Astrocyte (in vitro differentiated cells and primary cell): ENCODE data around the gene EMX1. TPM values are rescaled to one million over a fixed set of nuclear protein-coding genes. Genes with fewer than 3 reads are reported as not detected.

Experiments used
- DNase-seq: peaks from one replicate; pipeline ENCODE4 v3.0.0-alpha.2; 2010; ENCODE audit warnings: low read depth
- FAIRE-seq: peaks from 2 replicates; lab custom pipeline; 2011; peaks lifted over from hg19 to GRCh38; lab: Jason Lieb, UNC
- H2AFZ ChIP-seq: 2 replicates; pipeline ENCODE4 v1.6.0; 2012; ENCODE audit warnings: low read depth, low read length, inconsistent platforms
- H3K27ac ChIP-seq: 2 replicates; pipeline ENCODE4 v1.5.1; 2011; ENCODE audit warnings: low read depth, low read length, inconsistent platforms
- H3K27me3 ChIP-seq: 2 replicates; pipeline ENCODE4 v1.6.0; 2011; ENCODE audit warnings: low read length, inconsistent platforms; ENCODE audit not compliant: insufficient read depth
- H3K36me3 ChIP-seq: 2 replicates; pipeline ENCODE4 v1.5.1; 2011; ENCODE audit warnings: low read length, inconsistent platforms; ENCODE audit not compliant: insufficient read depth
- H3K4me1 ChIP-seq: 2 replicates; pipeline ENCODE4 v1.5.1; 2011; ENCODE audit warnings: low read length, inconsistent platforms; ENCODE audit not compliant: insufficient read depth
- H3K4me2 ChIP-seq: 2 replicates; pipeline ENCODE4 v1.6.0; 2012; ENCODE audit warnings: low read length, inconsistent platforms
- H3K4me3 ChIP-seq: 2 replicates; pipeline ENCODE4 v1.5.1; 2011; ENCODE audit warnings: low read depth, mild to moderate bottlenecking, low read length, inconsistent platforms; ENCODE audit not compliant: insufficient read depth
- H3K79me2 ChIP-seq: 2 replicates; pipeline ENCODE4 v1.6.0; 2012; ENCODE audit warnings: mild to moderate bottlenecking, low read length, inconsistent platforms; ENCODE audit not compliant: insufficient read depth
- H3K9ac ChIP-seq: 2 replicates; pipeline ENCODE4 v1.6.0; 2012; ENCODE audit warnings: mild to moderate bottlenecking, low read length, inconsistent platforms
- H3K9me3 ChIP-seq: 2 replicates; pipeline ENCODE4 v1.5.1; 2012; ENCODE audit warnings: low read depth, mild to moderate bottlenecking, low read length, inconsistent platforms; ENCODE audit not compliant: insufficient read depth
- H4K20me1 ChIP-seq: 2 replicates; pipeline ENCODE4 v1.6.0; 2012; ENCODE audit warnings: low read length, inconsistent platforms; ENCODE audit not compliant: insufficient read depth
- H3K27ac Mint-ChIP-seq: one replicate; pipeline ENCODE4 v1.8.0; 2021; ENCODE audit warnings: mild to moderate bottlenecking, mixed read lengths; ENCODE audit not compliant: unreplicated experiment
- H3K27me3 Mint-ChIP-seq: one replicate; pipeline ENCODE4 v1.8.0; 2021; ENCODE audit warnings: low read depth, mixed read lengths; ENCODE audit not compliant: unreplicated experiment
- H3K36me3 Mint-ChIP-seq: one replicate; pipeline ENCODE4 v1.8.0; 2021; ENCODE audit warnings: low read depth, mixed read lengths; ENCODE audit not compliant: unreplicated experiment
- H3K4me1 Mint-ChIP-seq: one replicate; pipeline ENCODE4 v1.8.0; 2021; ENCODE audit warnings: low read depth, mixed read lengths; ENCODE audit not compliant: unreplicated experiment
- H3K4me3 Mint-ChIP-seq: one replicate; pipeline ENCODE4 v1.8.0; 2021; ENCODE audit warnings: mild to moderate bottlenecking, moderate library complexity, mixed read lengths; ENCODE audit not compliant: unreplicated experiment
- H3K9me3 Mint-ChIP-seq: one replicate; pipeline ENCODE4 v1.8.0; 2021; ENCODE audit warnings: mild to moderate bottlenecking, mixed read lengths; ENCODE audit not compliant: unreplicated experiment
- CTCF ChIP-seq: IDR thresholded peaks from 2 replicates; pipeline ENCODE4 v1.5.1; 2011; ENCODE audit warnings: low read depth, mild to moderate bottlenecking, inconsistent platforms, low read length, moderate library complexity; ENCODE audit not compliant: insufficient read depth
- EZH2 ChIP-seq: IDR thresholded peaks from 2 replicates; pipeline ENCODE4 v1.6.1; 2012; ENCODE audit warnings: mild to moderate bottlenecking, low read length, inconsistent platforms; ENCODE audit not compliant: insufficient read depth
- total RNA-seq: library from RNA; stranded (reverse); gene quantifications from 2 replicates; pipeline ENCODE4 v1.2.1, GENCODE V29; 2021

EMX1 gene
- total RNA-seq, 1 donor from 2014 or later, result 0.48 TPM

GRCh38 chr2:72949642-72950041 lies 32.3 kb downstream of the EMX1 start:
- Mint-ChIP-seq H3K27me3 (peaks cover 15% of the 10 kb centered on the region), H3K4me3 (no peak overlapping the region), H3K36me3 (peaks cover 22% of the 10 kb centered on the region), H3K27ac (peak overlapping the region; percentile 47), H3K4me1 (peaks cover 2% of the 10 kb centered on the region), H3K9me3 (peaks cover 4% of the 10 kb centered on the region)
- H3K27ac ChIP-seq, result no peak overlapping the region
- FAIRE-seq (no peak), DNase-seq (no peak)
- no peaks in the 10 kb centered on the region for H3K79me2 ChIP-seq
- TF ChIP-seq CTCF (no peak), EZH2 (no peak)
- no peaks in the 10 kb centered on the region for H4K20me1 ChIP-seq
- H3K4me3 ChIP-seq, result no peak overlapping the region
- no peaks in the 10 kb centered on the region for H3K36me3 ChIP-seq
- no peak overlapping the region for H3K4me2 ChIP-seq
- no peaks in the 10 kb centered on the region for H3K4me1 ChIP-seq
- H3K9me3 ChIP-seq, result no peaks in the 10 kb centered on the region
- H2AFZ ChIP-seq, result no peak overlapping the region
- no peaks in the 10 kb centered on the region for H3K27me3 ChIP-seq
- no peak overlapping the region for H3K9ac ChIP-seq

GRCh38 chr2:72950558-72951255 lies 33.4 kb downstream of the EMX1 start:
- H4K20me1 ChIP-seq, result no peaks in the 10 kb centered on the region
- peaks cover 20% of the 10 kb centered on the region for H3K36me3 Mint-ChIP-seq
- H3K9me3 Mint-ChIP-seq, result peaks cover 2% of the 10 kb centered on the region
- H3K4me3 Mint-ChIP-seq, result no peak overlapping the region
- no peaks in the 10 kb centered on the region for H3K4me1 ChIP-seq
- no peaks in the 10 kb centered on the region for H3K79me2 ChIP-seq
- TF ChIP-seq EZH2 (no peak), CTCF (no peak)
- peaks cover 2% of the 10 kb centered on the region for H3K4me1 Mint-ChIP-seq
- H3K9me3 ChIP-seq, result no peaks in the 10 kb centered on the region
- DNase-seq (no peak), FAIRE-seq (no peak)
- H3K27ac ChIP-seq, result no peak overlapping the region
- peaks cover 19% of the 10 kb centered on the region for H3K27me3 Mint-ChIP-seq
- no peak overlapping the region for H3K4me3 ChIP-seq
- no peak overlapping the region for H2AFZ ChIP-seq
- no peak overlapping the region for H3K27ac Mint-ChIP-seq
- H3K36me3 ChIP-seq, result no peaks in the 10 kb centered on the region
- H3K4me2 ChIP-seq, result no peak overlapping the region
- H3K9ac ChIP-seq, result no peak overlapping the region
- H3K27me3 ChIP-seq, result no peaks in the 10 kb centered on the region

- no peaks in the 10 kb centered on the region for H3K79me2 ChIP-seq
- FAIRE-seq (no peak), DNase-seq (no peak)
- no peaks in the 10 kb centered on the region for H4K20me1 ChIP-seq
- peaks cover 21% of the 10 kb centered on the region for H3K36me3 Mint-ChIP-seq
- H3K9ac ChIP-seq, result no peak overlapping the region
- no peak overlapping the region for H2AFZ ChIP-seq
- peaks cover 2% of the 10 kb centered on the region for H3K9me3 Mint-ChIP-seq
- no peak overlapping the region for H3K27ac ChIP-seq
- H3K27ac Mint-ChIP-seq, result peak overlapping the region; percentile 53
- H3K4me3 Mint-ChIP-seq, result no peak overlapping the region
- no peak overlapping the region for H3K4me2 ChIP-seq
- H3K36me3 ChIP-seq, result no peaks in the 10 kb centered on the region
- H3K4me1 ChIP-seq, result no peaks in the 10 kb centered on the region
- no peak overlapping the region for H3K4me3 ChIP-seq
- no peaks in the 10 kb centered on the region for H3K9me3 ChIP-seq
- no peak for TF ChIP-seq EZH2
- TF ChIP-seq CTCF, result no peak
- peaks cover 2% of the 10 kb centered on the region for H3K4me1 Mint-ChIP-seq
- H3K27me3 Mint-ChIP-seq, result peaks cover 16% of the 10 kb centered on the region
- H3K27me3 ChIP-seq, result no peaks in the 10 kb centered on the region
These were observed 34.2 kb downstream of the EMX1 start for GRCh38 chr2:72951303-72952095.
